HG03064 (cell line): ENCODE results near the gene METTL25.

Experiments
- ATAC-seq: cut with Tn5 transposase; IDR thresholded peaks from one replicate; pipeline ENCODE4 v1.9.1; 2021; ENCODE audit warnings: low read depth; ENCODE audit not compliant: unreplicated experiment

METTL25 gene

GRCh38 chr12:82406651-82407050, 48.3 kb downstream of the METTL25 start:
- no peak for ATAC-seq

GRCh38 chr12:82407481-82407880, 49.2 kb downstream of the METTL25 start:
- ATAC-seq, result no peak

- ATAC-seq, result no peak
Observed at GRCh38 chr12:82408844-82409243, 50.5 kb downstream of the METTL25 start.

DNA sequence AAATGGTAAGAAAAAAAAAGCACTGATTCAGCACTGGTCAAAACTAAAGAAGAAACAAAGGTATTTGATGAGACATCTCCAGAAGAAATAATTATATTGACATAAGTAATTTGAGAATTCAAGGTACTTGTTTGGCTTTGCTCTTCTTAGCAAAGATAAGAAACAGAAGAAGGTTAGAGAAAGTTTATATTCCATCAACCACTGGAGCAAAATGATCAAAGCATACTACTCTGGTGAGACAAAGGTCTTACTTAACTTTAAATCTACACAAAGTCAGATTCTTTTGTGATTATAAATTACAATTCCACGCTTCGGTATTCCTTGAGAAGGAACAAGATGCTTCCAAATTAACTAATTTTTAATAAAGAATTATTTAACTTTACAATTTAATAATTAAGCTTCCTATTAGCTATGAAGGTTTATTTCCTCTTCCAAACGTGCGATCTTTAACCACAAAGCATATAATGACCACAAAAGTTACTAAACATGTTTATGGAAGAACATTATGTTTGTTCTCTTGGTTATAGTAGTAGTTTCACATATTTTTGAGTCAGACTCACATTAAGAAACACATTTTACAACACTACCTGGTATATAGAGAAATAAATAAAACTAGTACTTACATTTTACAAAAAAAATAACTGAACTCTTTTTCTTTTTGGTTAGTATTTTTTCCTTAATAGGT, 53.4 kb downstream of the METTL25 start:
- ATAC-seq, result no peak

GRCh38 chr12:82412246-82412645, 53.9 kb downstream of the METTL25 start:
- no peak for ATAC-seq

GRCh38 chr12:82414044-82414443, 55.7 kb downstream of the METTL25 start:
- ATAC-seq, result no peak

DNA sequence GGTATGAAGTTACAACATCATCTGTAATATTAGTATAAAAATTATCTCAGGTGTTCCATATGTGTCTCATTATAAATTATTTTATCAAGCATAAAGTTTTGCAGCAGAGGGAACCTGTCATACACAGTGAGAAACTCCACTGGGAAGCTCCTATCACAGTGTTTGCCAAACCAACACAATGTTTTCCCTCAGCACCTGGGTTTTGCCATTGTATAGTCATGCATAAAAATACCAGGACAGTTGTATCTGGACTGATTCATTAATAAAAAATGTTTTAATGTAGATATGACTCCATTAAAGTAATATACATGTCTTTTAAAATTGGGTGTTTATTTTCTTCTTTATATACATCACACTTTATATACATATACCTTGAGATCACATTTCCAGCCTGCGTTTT, 56.6 kb downstream of the METTL25 start:
- no peak for ATAC-seq

GRCh38 chr12:82415402-82415801, 57.1 kb downstream of the METTL25 start:
- ATAC-seq, result no peak

DNA sequence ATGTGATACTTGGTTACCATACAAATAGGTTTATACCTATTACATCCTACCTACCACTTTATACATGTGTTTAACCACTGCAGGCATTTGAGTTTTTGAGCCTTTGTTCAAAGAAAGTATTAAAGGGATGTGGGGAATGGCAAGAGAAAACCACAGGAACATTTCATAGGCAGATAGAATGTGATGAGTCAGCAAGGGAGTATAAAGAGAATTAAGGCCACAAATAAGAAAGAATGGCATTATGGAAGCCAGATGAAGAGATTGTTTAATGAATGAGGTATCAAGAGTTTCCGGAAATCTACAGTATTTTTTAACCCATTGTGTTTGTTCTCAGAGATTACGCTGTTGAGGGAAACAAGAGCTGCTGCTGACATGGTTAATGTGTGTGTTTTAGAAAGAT, 66.9 kb downstream of the METTL25 start:
- no peak for ATAC-seq

DNA sequence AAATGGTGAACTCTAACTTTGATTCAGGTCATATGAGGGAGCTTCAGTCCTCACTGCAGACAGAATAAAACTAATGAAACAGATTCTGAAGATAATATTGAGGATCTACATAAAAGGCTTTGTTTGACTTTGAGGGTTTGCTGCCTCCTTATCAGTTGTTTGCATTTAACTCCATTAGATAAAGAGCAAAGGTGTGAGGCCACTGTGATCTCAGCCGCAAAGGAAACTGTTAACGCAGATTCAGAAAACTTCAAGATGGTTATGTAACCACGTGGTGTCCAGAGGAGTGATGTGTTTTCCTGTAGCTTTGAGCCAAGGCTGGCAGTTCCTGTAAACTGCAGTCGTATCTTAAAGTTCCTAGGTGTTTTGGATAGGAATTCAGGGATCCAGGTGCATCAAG, 67.8 kb downstream of the METTL25 start:
- ATAC-seq, result no peak

DNA sequence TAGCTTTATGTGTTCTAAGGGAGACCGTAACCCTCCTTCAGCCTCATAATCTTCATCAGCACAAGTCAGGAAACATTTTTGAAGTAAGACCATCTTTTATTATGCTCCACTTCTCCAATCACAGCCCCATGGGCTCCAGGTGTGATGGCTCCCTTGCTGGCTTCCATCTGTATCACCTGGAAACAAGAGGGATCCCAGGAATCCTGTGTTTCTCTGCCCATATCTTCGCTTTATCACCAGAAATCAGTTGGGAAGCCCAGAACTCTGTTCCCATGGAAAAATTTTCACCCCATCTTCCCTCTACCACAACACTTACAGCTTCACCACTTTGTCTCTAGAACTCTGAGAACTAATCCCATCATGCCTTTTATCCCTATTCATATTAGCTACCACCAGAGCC, 68.3 kb downstream of the METTL25 start:
- ATAC-seq, result no peak

GRCh38 chr12:82430541-82431145, 72.3 kb downstream of the METTL25 start:
- ATAC-seq, result no peak

- ATAC-seq, result no peak
Observed at GRCh38 chr12:82434392-82434911, 76.1 kb downstream of the METTL25 start.

DNA sequence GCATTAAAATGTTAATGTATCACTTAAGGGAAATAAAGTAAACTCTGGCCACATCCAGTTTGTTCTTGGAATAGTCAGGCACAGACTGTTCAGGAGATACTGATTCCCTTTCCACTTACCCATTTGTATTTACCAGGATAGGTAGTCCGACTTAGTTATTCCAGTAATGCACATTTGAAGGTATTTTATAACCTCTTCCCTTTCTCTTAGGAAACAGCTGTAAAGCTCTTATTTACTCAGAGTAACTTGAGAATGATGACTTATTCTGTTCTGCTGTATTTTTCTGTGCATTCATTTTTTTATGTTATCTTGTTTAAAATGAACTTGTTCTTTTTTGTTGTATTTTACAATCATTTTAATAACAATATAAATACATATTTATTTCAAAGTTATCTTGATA, 78.0 kb downstream of the METTL25 start:
- no peak for ATAC-seq

GRCh38 chr12:82437744-82438143, 79.4 kb downstream of the METTL25 start:
- ATAC-seq, result no peak

GRCh38 chr12:82438356-82438755, 80.0 kb downstream of the METTL25 start:
- ATAC-seq, result no peak

- no peak for ATAC-seq
Observed at GRCh38 chr12:82440885-82441284, 82.6 kb downstream of the METTL25 start.

GRCh38 chr12:82448911-82449578, 90.7 kb downstream of the METTL25 start:
- no peak for ATAC-seq

- ATAC-seq, result no peak
Observed at GRCh38 chr12:82456633-82457032, 98.3 kb downstream of the METTL25 start.

GRCh38 chr12:82458101-82458500, 99.8 kb downstream of the METTL25 start:
- ATAC-seq, result no peak

DNA sequence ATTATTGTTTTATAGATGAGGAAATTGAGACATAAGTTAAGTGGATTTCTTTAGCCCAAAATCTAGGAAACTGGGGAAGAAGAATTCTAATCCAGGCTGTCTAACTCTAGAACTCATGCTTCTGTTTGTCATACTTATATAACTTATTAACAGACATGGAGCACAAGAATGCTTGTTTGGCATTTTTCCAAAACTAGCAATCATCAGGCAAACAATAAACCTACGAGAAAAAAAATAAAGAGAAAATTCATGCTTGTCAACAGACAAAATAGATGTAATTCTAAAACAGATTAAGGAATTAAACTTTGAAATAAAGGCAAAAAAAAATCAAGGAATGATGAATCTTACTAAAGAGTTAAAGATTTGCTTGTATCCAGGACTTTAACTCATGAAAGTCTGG, 103.1 kb downstream of the METTL25 start:
- ATAC-seq, result no peak

DNA sequence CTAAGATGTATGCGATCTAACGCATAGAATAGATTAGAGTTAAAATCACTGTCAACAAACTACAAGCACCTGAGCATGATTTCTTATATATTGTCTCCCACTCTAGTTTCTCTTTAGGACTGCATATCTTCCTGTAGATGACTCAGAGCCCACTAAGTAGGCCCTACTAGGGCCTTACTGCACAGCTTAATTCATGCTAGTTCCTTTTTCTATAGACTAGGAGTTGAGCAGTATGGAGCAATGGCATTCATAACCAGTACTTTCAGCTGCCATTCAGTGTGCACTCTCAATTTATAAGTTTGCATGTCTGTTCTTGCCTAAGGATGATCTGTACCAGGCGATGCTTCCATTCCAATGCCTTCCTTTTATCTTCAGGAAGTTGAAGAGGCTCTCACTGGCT, 103.5 kb downstream of the METTL25 start:
- no peak for ATAC-seq
